Lower lobe of right lung (tissue), 2 donors: Measurements from ENCODE around the gene HEATR3. TPM values are rescaled to one million over a fixed set of nuclear protein-coding genes. Genes with fewer than 3 reads are reported as not detected.
A peak's percentile ranks its signal among the peaks of the same experiment; 100 is the strongest.

Experiments used
- ATAC-seq, 2 donors: fragments of 200-7000 bp; cut with Tn5 transposase; one replicate each; pipeline ENCODE4 v1.9.1; 2020 to 2022; ENCODE audit warnings: mild to moderate bottlenecking in 2 of 2, moderate library complexity in 2 of 2
- DNase-seq: peaks from one replicate; pipeline ENCODE4 v3.0.0-alpha.2; 2020
- H3K27ac ChIP-seq: fragments of 200-600 bp; one replicate; pipeline ENCODE4 v1.8.0; 2022
- H3K27me3 ChIP-seq: fragments of 200-600 bp; one replicate; pipeline ENCODE4 v1.8.0; 2022; ENCODE audit warnings: low read depth
- H3K36me3 ChIP-seq: fragments of 200-600 bp; one replicate; pipeline ENCODE4 v1.8.0; 2022; ENCODE audit warnings: mild to moderate bottlenecking
- H3K4me1 ChIP-seq: fragments of 200-600 bp; one replicate; pipeline ENCODE4 v1.8.0; 2022
- H3K4me3 ChIP-seq: fragments of 200-600 bp; one replicate; pipeline ENCODE4 v1.8.0; 2022; ENCODE audit warnings: mild to moderate bottlenecking
- H3K9me3 ChIP-seq: fragments of 200-600 bp; one replicate; pipeline ENCODE4 v1.8.0; 2022
- CTCF ChIP-seq: fragments of 200-600 bp; IDR thresholded peaks from one replicate; pipeline ENCODE4 v1.8.0; 2022; ENCODE audit warnings: antibody characterized with exemption, mild to moderate bottlenecking
- intact Hi-C: fragments of 100-400 bp; cut with DNase I; formaldehyde crosslinking; loops from one replicate; pipeline ENCODE4 v1.11.0; 2022
- total RNA-seq: library from RNA; stranded (reverse); fragmentation: NEBNext Ultra II Directional; extraction: Animal tissue kit (Norgen Biotek cat#: 25700); gene quantifications from one replicate; pipeline ENCODE4 v1.2.1, GENCODE V29; 2021
- donor health status: DM: no; HTN: yes; CAD: no; lungs with severe emphysema.

Gene HEATR3
- total RNA-seq, 1 donor from 2014 or later: 22.8 TPM

GRCh38 chr16:50024684-50025536 lies 40.9 kb upstream of the HEATR3 start, which contains the start of gene CNEP1R1:
TSS of gene CNEP1R1 (plus strand) at chr16:50025225. CDS start at chr16:50025316, 91 bp downstream.
- DNase-seq (peak; percentile 94), ATAC-seq (peak; percentile 100)
- peak; percentile 99 for TF ChIP-seq CTCF
- peak within 1 kb of the TSS; percentile 98 for H3K4me3 ChIP-seq
- peaks cover 31% of the 10 kb centered on the region for H3K4me1 ChIP-seq
- peak within 1 kb of the TSS; percentile 90 for H3K27ac ChIP-seq
- H3K27me3 ChIP-seq: no peaks in the 10 kb centered on the region
- H3K9me3 ChIP-seq: no peaks in the 10 kb centered on the region
- peaks cover 10% of the 10 kb centered on the region for H3K36me3 ChIP-seq
- intact Hi-C loops: loop anchor here (10.0 kb wide), 1 partner anchor 180 kb away; no protein-coding TSS in a partner anchor

- intact Hi-C loops: loop anchor here (10.0 kb wide), 1 partner anchor 179 kb away; no protein-coding TSS in a partner anchor
- H3K9me3 ChIP-seq: no peaks in the 10 kb centered on the region
- H3K27me3 ChIP-seq: no peaks in the 10 kb centered on the region
- peak; percentile 15 to 46 for ATAC-seq
- DNase-seq: no peak
- H3K27ac ChIP-seq: peak overlapping the region; percentile 90
- TF ChIP-seq CTCF: no peak
- peaks cover 31% of the 10 kb centered on the region for H3K4me1 ChIP-seq
- H3K36me3 ChIP-seq: peaks cover 17% of the 10 kb centered on the region
- peak overlapping the region; percentile 98 for H3K4me3 ChIP-seq
Observed at GRCh38 chr16:50025537-50025931, 40.2 kb upstream of the HEATR3 start.

- Histone ChIP-seq H3K27me3 (no peaks in the 10 kb centered on the region), H3K36me3 (peaks cover 36% of the 10 kb centered on the region), H3K4me3 (no peak overlapping the region), H3K9me3 (no peaks in the 10 kb centered on the region), H3K27ac (no peak overlapping the region), H3K4me1 (peaks cover 28% of the 10 kb centered on the region)
- no peak for DNase-seq
- no peak for ATAC-seq
- TF ChIP-seq CTCF: no peak
- intact Hi-C loops: loop anchor here (10.0 kb wide), 1 partner anchor 177 kb away; no protein-coding TSS in a partner anchor
Observed at GRCh38 chr16:50027829-50028228, 37.9 kb upstream of the HEATR3 start.

DNA sequence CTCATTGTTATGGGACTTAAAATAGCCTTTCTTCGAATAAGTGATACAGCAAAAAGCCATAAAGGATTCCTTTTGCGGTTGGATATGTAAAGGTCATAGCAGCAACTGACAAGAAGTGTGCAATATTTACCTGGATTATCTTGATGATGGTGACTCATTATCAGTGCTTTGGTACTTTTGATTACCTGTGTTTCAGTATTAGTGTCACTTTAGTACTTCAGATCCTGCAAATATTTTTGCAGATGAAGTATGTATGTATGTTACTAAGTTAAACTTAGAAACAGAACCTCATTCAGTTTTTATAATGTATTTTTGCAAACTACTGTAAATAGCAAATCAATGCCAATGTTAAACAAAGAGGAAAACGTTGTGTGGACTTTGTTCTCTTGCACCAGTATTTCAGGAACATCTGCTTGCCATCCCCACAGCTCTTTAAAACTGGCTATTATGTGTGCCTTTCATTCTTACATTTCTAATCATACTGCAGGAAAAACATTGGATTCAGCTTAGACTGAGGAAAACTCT lies 30.2 kb upstream of the HEATR3 start:
- no peak for TF ChIP-seq CTCF
- intact Hi-C loops: no loop called here
- Histone ChIP-seq H3K4me3 (no peak overlapping the region), H3K27me3 (no peaks in the 10 kb centered on the region), H3K27ac (no peak overlapping the region), H3K9me3 (no peaks in the 10 kb centered on the region), H3K4me1 (peaks cover 34% of the 10 kb centered on the region), H3K36me3 (peaks cover 65% of the 10 kb centered on the region)
- DNase-seq (no peak), ATAC-seq (no peak)

DNA sequence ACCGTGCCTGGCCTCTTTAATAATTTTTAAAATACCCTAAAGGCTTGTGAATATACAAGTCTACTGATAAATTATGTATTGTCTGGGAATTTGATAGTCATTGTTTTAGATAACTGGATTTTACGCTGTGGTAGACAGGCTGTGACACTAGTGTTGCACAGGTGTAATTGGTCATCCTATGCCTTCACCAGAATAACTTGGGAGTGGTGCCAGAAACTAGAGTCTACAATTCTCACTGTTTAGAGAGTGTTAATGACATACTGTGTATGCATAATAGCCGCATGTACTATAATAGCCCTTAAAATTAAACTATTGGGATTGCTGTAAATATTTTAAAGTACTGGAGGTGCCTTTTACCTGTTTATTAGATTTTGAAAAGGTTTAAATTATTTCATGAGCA lies 29.3 kb upstream of the HEATR3 start:
- Histone ChIP-seq H3K27me3 (no peaks in the 10 kb centered on the region), H3K4me3 (no peak overlapping the region), H3K4me1 (peaks cover 35% of the 10 kb centered on the region), H3K36me3 (peaks cover 60% of the 10 kb centered on the region), H3K9me3 (no peaks in the 10 kb centered on the region), H3K27ac (no peak overlapping the region)
- intact Hi-C loops: no loop called here
- TF ChIP-seq CTCF: no peak
- ATAC-seq: no peak
- no peak for DNase-seq
